ENCODE measurements around the gene FABP2.

DNA sequence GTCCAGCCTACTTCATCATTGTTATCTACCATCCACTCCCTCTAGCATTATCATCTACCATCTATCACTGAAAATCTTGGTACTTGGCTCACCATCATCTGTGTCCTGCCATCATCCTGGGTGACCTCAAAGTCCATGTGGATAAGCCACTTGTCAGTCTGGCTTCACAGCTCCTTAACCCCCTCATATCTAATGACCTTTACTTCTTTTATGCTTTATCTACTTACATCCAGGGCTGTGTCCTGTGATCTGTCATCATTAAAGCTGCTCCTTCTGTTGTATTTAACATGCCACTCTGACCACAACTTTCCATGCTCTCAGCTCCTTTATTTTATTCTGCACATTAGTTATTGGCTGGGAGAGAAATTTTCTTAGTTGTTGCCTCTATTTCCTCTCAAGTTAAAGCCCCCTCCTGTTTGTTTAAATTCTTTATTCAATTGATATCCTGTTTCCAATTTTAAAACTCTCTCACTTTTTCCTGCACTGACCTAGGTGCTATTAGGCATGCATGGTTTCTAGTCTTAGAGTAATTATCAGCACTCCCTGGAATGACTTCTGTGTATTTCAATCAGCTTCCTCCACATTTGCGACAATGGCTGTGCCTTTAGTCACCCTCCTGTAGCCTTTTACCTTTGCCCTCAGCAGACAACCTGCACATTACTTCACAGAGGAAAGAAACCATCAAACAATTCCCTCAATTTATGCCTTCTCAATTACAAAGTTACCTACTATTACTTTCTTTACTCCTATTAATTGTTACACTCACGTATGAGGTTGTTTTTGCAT, 8.1 kb upstream of the FABP2 start:
- TF ChIP-seq EZH2 (IDR thresholded peaks at IDR 0.05) (no peak), EZH2phosphoT487 (IDR thresholded peaks at IDR 0.05) (no peak)
- TF ChIP-seq, protein P1, sequence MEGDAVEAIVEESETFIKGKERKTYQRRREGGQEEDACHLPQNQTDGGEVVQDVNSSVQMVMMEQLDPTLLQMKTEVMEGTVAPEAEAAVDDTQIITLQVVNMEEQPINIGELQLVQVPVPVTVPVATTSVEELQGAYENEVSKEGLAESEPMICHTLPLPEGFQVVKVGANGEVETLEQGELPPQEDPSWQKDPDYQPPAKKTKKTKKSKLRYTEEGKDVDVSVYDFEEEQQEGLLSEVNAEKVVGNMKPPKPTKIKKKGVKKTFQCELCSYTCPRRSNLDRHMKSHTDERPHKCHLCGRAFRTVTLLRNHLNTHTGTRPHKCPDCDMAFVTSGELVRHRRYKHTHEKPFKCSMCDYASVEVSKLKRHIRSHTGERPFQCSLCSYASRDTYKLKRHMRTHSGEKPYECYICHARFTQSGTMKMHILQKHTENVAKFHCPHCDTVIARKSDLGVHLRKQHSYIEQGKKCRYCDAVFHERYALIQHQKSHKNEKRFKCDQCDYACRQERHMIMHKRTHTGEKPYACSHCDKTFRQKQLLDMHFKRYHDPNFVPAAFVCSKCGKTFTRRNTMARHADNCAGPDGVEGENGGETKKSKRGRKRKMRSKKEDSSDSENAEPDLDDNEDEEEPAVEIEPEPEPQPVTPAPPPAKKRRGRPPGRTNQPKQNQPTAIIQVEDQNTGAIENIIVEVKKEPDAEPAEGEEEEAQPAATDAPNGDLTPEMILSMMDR (IDR thresholded peaks at IDR 0.05): no peak

Measured in neural progenitor cell (in vitro differentiated cells).